ENCODE data around the gene VDAC1. TPM values are rescaled to one million over a fixed set of nuclear protein-coding genes. Genes with fewer than 3 reads are reported as not detected.

The VDAC1 gene
- total and polyA plus RNA-seq, 2 donors (not counting 1 experiment from before 2014, with no cell fraction given), result 27.8 to 60.7 TPM

- 100% methylated on average over 1 of the region's 5 CpGs for WGBS (ENCODE audit: insufficient coverage)
- Histone ChIP-seq H4K20me1 (ENCODE audit: control insufficient read depth, insufficient read depth, low read length, poor library complexity, severe bottlenecking) (no peaks in the 10 kb centered on the region), H3K27me3 (replicated peaks in 1 of 4; ENCODE audit: control extremely low read depth in 1 of 4, control insufficient read depth in 3 of 4, insufficient read depth in 4 of 4, low read length in 3 of 4) (no peaks in the 10 kb centered on the region), H3K79me2 (ENCODE audit: control insufficient read depth, insufficient read depth, low read length) (no peaks in the 10 kb centered on the region), H3K9me3 (ENCODE audit: control extremely low read depth in 1 of 3, control insufficient read depth in 2 of 3, insufficient read depth in 1 of 3, low read length in 2 of 3) (no peaks in the 10 kb centered on the region), H3K4me2 (replicated peaks; ENCODE audit: low read depth, low read length, poor library complexity, severe bottlenecking) (no peak overlapping the region), H3K27ac (ENCODE audit: low read length in 2 of 2) (no peak overlapping the region), H2AFZ (ENCODE audit: insufficient read depth, low read depth, low read length, poor library complexity, severe bottlenecking) (no peak overlapping the region), H3K9ac (ENCODE audit: low read length) (no peak overlapping the region), H3K4me3 (ENCODE audit: control extremely low read depth in 1 of 5, extremely low read depth in 1 of 5, insufficient read depth in 1 of 5, low read depth in 2 of 5, low read length in 4 of 5) (no peak overlapping the region), H3K36me3 (replicated peaks in 1 of 2; ENCODE audit: control extremely low read depth in 1 of 2, control insufficient read depth in 1 of 2, extremely low read depth in 1 of 2, insufficient read depth in 2 of 2, low read length in 1 of 2) (no peaks in the 10 kb centered on the region), H3K4me1 (ENCODE audit: control insufficient read depth in 2 of 2, insufficient read depth in 2 of 2, low read length in 2 of 2) (peaks cover 6 to 8% of the 10 kb centered on the region in 2 donors)
- no peak overlapping the region for H3K4me3 Mint-ChIP-seq
- ChIA-PET POLR2A (no interaction called here), CTCF (interaction anchor here (1.2 to 2.2 kb wide), 4 partner anchors 14 to 114 kb away, joined by 3 to 15 read pairs (median 4); no protein-coding TSS in a partner anchor)
- H3K27me3 Mint-ChIP-seq, result peaks cover 3% of the 10 kb centered on the region
- peaks cover 11% of the 10 kb centered on the region for H3K4me1 Mint-ChIP-seq
- TF ChIP-seq CTCF (IDR thresholded peaks at IDR 0.05) (no peak), EZH2 (IDR thresholded peaks at IDR 0.05; ENCODE audit: borderline replicate concordance, insufficient read depth, low read depth, low read length, poor library complexity, severe bottlenecking) (no peak)
- DNase-seq, result no peak
- intact Hi-C loops (cut with micrococcal nuclease), result no loop called here
- no peaks in the 10 kb centered on the region for H3K9me3 Mint-ChIP-seq (ENCODE audit: insufficient read depth)
- no peak for ATAC-seq (ENCODE audit: low read depth)
- no peak overlapping the region for H3K27ac Mint-ChIP-seq
Observed at GRCh38 chr5:134025786-134026185, 21.0 kb upstream of the VDAC1 start.

DNA sequence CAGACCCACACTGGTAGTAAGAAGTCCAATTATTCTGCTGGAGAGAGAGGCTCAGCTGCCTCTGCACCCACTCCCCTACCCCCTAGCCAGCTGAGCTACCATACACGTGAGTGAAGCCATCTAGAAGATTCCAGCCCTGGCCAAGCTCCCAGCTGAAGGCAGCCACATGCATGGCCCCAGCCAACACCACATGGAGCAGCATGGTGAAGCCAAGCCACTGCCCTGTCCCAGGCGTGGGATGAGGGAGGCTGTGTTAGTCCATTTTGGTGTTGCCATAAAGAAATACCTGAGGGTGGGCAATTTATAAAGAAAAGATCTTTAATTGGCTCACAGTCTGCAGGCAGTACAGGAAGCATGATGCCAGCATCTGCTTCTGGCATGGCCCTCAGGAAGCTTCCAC, 20.0 kb upstream of the VDAC1 start:
- POLR2A ChIA-PET, result no interaction called here
- Histone ChIP-seq H3K4me1 (ENCODE audit: control insufficient read depth in 2 of 2, insufficient read depth in 2 of 2, low read length in 2 of 2) (peaks cover 4 to 6% of the 10 kb centered on the region in 2 donors), H3K9me3 (ENCODE audit: control extremely low read depth in 1 of 3, control insufficient read depth in 2 of 3, insufficient read depth in 1 of 3, low read length in 2 of 3) (no peaks in the 10 kb centered on the region), H3K36me3 (replicated peaks in 1 of 2; ENCODE audit: control extremely low read depth in 1 of 2, control insufficient read depth in 1 of 2, extremely low read depth in 1 of 2, insufficient read depth in 2 of 2, low read length in 1 of 2) (no peaks in the 10 kb centered on the region), H3K9ac (ENCODE audit: low read length) (no peak overlapping the region), H2AFZ (ENCODE audit: insufficient read depth, low read depth, low read length, poor library complexity, severe bottlenecking) (no peak overlapping the region), H3K4me3 (ENCODE audit: control extremely low read depth in 1 of 5, extremely low read depth in 1 of 5, insufficient read depth in 1 of 5, low read depth in 2 of 5, low read length in 4 of 5) (no peak overlapping the region), H3K27ac (ENCODE audit: low read length in 2 of 2) (no peak overlapping the region), H4K20me1 (ENCODE audit: control insufficient read depth, insufficient read depth, low read length, poor library complexity, severe bottlenecking) (no peaks in the 10 kb centered on the region), H3K4me2 (replicated peaks; ENCODE audit: low read depth, low read length, poor library complexity, severe bottlenecking) (no peak overlapping the region), H3K27me3 (replicated peaks in 1 of 4; ENCODE audit: control extremely low read depth in 1 of 4, control insufficient read depth in 3 of 4, insufficient read depth in 4 of 4, low read length in 3 of 4) (no peaks in the 10 kb centered on the region), H3K79me2 (ENCODE audit: control insufficient read depth, insufficient read depth, low read length) (no peaks in the 10 kb centered on the region)
- Mint-ChIP-seq H3K4me1 (peaks cover 7% of the 10 kb centered on the region), H3K4me3 (no peak overlapping the region), H3K27ac (no peak overlapping the region), H3K27me3 (peaks cover 3% of the 10 kb centered on the region), H3K9me3 (ENCODE audit: insufficient read depth) (no peaks in the 10 kb centered on the region)
- DNase-seq (no peak), ATAC-seq (ENCODE audit: low read depth) (no peak)
- intact Hi-C loops (cut with micrococcal nuclease), result no loop called here
- WGBS (ENCODE audit: insufficient coverage), result 93% methylated on average over 2 of the region's 2 CpGs
- no peak for TF ChIP-seq CTCF (IDR thresholded peaks at IDR 0.05)
- TF ChIP-seq EZH2 (IDR thresholded peaks at IDR 0.05; ENCODE audit: borderline replicate concordance, insufficient read depth, low read depth, low read length, poor library complexity, severe bottlenecking), result no peak
- CTCF ChIA-PET, result interaction anchor here (0.7 to 1.7 kb wide), 3 partner anchors 15 to 86 kb away, joined by 4 to 8 read pairs (median 4); no protein-coding TSS in a partner anchor
